ENCODE measurements around the gene GALNT13.

DNA sequence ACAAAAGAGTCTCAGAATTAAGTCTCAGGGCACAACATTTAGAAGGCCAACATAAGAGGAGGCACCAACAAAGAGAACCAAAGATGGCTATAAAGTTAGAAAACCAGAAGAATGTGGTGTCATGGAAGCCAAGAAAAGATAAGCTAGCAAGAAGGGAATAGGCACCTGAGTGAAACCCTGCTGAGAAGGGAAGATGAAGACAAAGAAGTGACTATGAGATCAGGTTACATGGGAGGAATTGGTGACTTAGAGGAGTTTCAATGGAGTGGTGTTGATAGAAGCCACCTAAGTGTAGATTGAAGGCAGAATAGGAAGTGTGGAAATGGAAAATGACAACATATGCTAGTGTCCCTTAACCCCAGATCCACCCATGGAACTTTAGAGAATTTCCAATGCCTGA, 499.2 kb downstream of the GALNT13 start:
- TF ChIP-seq, protein P1, sequence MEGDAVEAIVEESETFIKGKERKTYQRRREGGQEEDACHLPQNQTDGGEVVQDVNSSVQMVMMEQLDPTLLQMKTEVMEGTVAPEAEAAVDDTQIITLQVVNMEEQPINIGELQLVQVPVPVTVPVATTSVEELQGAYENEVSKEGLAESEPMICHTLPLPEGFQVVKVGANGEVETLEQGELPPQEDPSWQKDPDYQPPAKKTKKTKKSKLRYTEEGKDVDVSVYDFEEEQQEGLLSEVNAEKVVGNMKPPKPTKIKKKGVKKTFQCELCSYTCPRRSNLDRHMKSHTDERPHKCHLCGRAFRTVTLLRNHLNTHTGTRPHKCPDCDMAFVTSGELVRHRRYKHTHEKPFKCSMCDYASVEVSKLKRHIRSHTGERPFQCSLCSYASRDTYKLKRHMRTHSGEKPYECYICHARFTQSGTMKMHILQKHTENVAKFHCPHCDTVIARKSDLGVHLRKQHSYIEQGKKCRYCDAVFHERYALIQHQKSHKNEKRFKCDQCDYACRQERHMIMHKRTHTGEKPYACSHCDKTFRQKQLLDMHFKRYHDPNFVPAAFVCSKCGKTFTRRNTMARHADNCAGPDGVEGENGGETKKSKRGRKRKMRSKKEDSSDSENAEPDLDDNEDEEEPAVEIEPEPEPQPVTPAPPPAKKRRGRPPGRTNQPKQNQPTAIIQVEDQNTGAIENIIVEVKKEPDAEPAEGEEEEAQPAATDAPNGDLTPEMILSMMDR (IDR thresholded peaks at IDR 0.05; ENCODE audit: low read depth, low read length, missing input control), result no peak
- TF ChIP-seq RXRA (IDR thresholded peaks at IDR 0.05) (no peak), REST (IDR thresholded peaks at IDR 0.05) (no peak), SP1 (IDR thresholded peaks at IDR 0.05) (no peak), EGR1 (IDR thresholded peaks at IDR 0.05; ENCODE audit: low read depth in 2 of 2) (no peak), RAD21 (IDR thresholded peaks at IDR 0.05) (no peak), TAF1 (conservative IDR thresholded peaks at IDR 0.05) (no peak), YY1 (IDR thresholded peaks at IDR 0.05) (no peak), GABPA (IDR thresholded peaks at IDR 0.05 in 1 of 2, conservative IDR thresholded peaks at IDR 0.05 in 1 of 2) (no peak), FOXA2 (IDR thresholded peaks at IDR 0.05) (no peak), HNF4G (IDR thresholded peaks at IDR 0.05) (no peak), MAX (IDR thresholded peaks at IDR 0.05) (no peak)
- TF ChIP-seq, protein P2, sequence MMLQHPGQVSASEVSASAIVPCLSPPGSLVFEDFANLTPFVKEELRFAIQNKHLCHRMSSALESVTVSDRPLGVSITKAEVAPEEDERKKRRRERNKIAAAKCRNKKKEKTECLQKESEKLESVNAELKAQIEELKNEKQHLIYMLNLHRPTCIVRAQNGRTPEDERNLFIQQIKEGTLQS (IDR thresholded peaks at IDR 0.05), result no peak

Measured in liver (tissue), 3 donors.